ENCODE results near the gene MOB1A. TPM values are rescaled to one million over a fixed set of nuclear protein-coding genes. Genes with fewer than 3 reads are reported as not detected.

MOB1A gene
- total RNA-seq, 2 experiments from 2014 or later: 110 to 144 TPM

- Histone ChIP-seq H3K4me3 (ENCODE audit: low read depth, low read length, poor library complexity, severe bottlenecking) (peak overlapping the region; percentile 45), H3K9me3 (ENCODE audit: low read length) (no peaks in the 10 kb centered on the region), H3K79me2 (ENCODE audit: insufficient read depth, low read depth, low read length) (no peaks in the 10 kb centered on the region), H3K36me3 (ENCODE audit: insufficient read depth, low read length) (no peaks in the 10 kb centered on the region), H3K4me2 (ENCODE audit: low read length) (peak overlapping the region; percentile 44), H3K4me1 (ENCODE audit: insufficient read depth, low read length, poor library complexity, severe bottlenecking) (peaks cover 68% of the 10 kb centered on the region), H3K9me2 (ENCODE audit: insufficient read depth, low read length) (no peaks in the 10 kb centered on the region), H4K20me1 (ENCODE audit: insufficient read depth, low read length) (no peaks in the 10 kb centered on the region), H2AFZ (ENCODE audit: low read length) (peak overlapping the region; percentile 58), H3K27ac (ENCODE audit: low read depth, low read length, poor library complexity, severe bottlenecking) (peak overlapping the region; percentile 79)
- BruUV-seq (replicated peaks): no TSS peak
- TF ChIP-seq EZH2phosphoT487 (IDR thresholded peaks at IDR 0.05; ENCODE audit: borderline replicate concordance, low read depth, low read length) (no peak), CTCF (conservative IDR thresholded peaks at IDR 0.05; ENCODE audit: low read length) (no peak)
- ChIA-PET POLR2A (interaction anchor here (2.6 kb wide), 1 partner anchor 12 kb away, joined by 20 read pairs; the partner anchor contains the start of gene MTHFD2), CTCF (ENCODE audit: unreplicated experiment) (no interaction called here)
- peak; percentile 75 for DNase-seq (ENCODE audit: low spot score)
- intact Hi-C loops (cut with micrococcal nuclease; ENCODE audit: unreplicated experiment): no loop called here
These were observed 7.4 kb upstream of the MOB1A start for GRCh38 chr2:74186038-74186437.

- no TSS peak for BruUV-seq (replicated peaks)
- Histone ChIP-seq H2AFZ (ENCODE audit: low read length) (peak overlapping the region; percentile 56), H3K4me2 (ENCODE audit: low read length) (peak overlapping the region; percentile 13; the same call in 1 of the 2 replicates), H3K9me2 (ENCODE audit: insufficient read depth, low read length) (no peaks in the 10 kb centered on the region), H3K36me3 (ENCODE audit: insufficient read depth, low read length) (no peaks in the 10 kb centered on the region), H4K20me1 (ENCODE audit: insufficient read depth, low read length) (no peaks in the 10 kb centered on the region), H3K4me3 (ENCODE audit: low read depth, low read length, poor library complexity, severe bottlenecking) (no peak overlapping the region), H3K79me2 (ENCODE audit: insufficient read depth, low read depth, low read length) (peaks cover 8% of the 10 kb centered on the region; the same call in 1 of the 2 replicates), H3K27ac (ENCODE audit: low read depth, low read length, poor library complexity, severe bottlenecking) (peak overlapping the region; percentile 79), H3K9me3 (ENCODE audit: low read length) (no peaks in the 10 kb centered on the region; the same call in 1 of the 2 replicates), H3K4me1 (ENCODE audit: insufficient read depth, low read length, poor library complexity, severe bottlenecking) (peaks cover 78% of the 10 kb centered on the region)
- ChIA-PET CTCF (ENCODE audit: unreplicated experiment) (no interaction called here), POLR2A (interaction anchor here (0.6 to 2.6 kb wide), 7 partner anchors 8 to 37 kb away, joined by 3 to 20 read pairs (median 4); partner anchors contain the start of gene MTHFD2)
- peak; percentile 30 for DNase-seq (ENCODE audit: low spot score)
- TF ChIP-seq CTCF (conservative IDR thresholded peaks at IDR 0.05; ENCODE audit: low read length) (no peak), EZH2phosphoT487 (IDR thresholded peaks at IDR 0.05; ENCODE audit: borderline replicate concordance, low read depth, low read length) (no peak)
- intact Hi-C loops (cut with micrococcal nuclease; ENCODE audit: unreplicated experiment): no loop called here
These were observed 5.2 kb upstream of the MOB1A start for GRCh38 chr2:74183878-74184277.

GRCh38 chr2:74181739-74182138, 3.1 kb upstream of the MOB1A start:
- TF ChIP-seq CTCF (conservative IDR thresholded peaks at IDR 0.05; ENCODE audit: low read length) (no peak), EZH2phosphoT487 (IDR thresholded peaks at IDR 0.05; ENCODE audit: borderline replicate concordance, low read depth, low read length) (no peak)
- ChIA-PET CTCF (ENCODE audit: unreplicated experiment) (no interaction called here), POLR2A (interaction anchor here (0.6 to 5.8 kb wide), 14 partner anchors 10 to 785 kb away, joined by 3 to 118 read pairs (median 4); partner anchors contain the start of genes MTHFD2 and STAMBP)
- peaks cover 67% of the 10 kb centered on the region for H3K4me1 ChIP-seq (ENCODE audit: insufficient read depth, low read length, poor library complexity, severe bottlenecking)
- H3K4me2 ChIP-seq (ENCODE audit: low read length): peak overlapping the region; percentile 71
- peaks cover 11% of the 10 kb centered on the region for H3K36me3 ChIP-seq (ENCODE audit: insufficient read depth, low read length)
- BruUV-seq (replicated peaks): no TSS peak
- H4K20me1 ChIP-seq (ENCODE audit: insufficient read depth, low read length): peaks cover 12% of the 10 kb centered on the region
- H3K79me2 ChIP-seq (ENCODE audit: insufficient read depth, low read depth, low read length): peaks cover 26% of the 10 kb centered on the region
- no peaks in the 10 kb centered on the region; the same call in 1 of the 2 replicates for H3K9me3 ChIP-seq (ENCODE audit: low read length)
- peak overlapping the region; percentile 59; the same call in 1 of the 2 replicates for H2AFZ ChIP-seq (ENCODE audit: low read length)
- H3K9me2 ChIP-seq (ENCODE audit: insufficient read depth, low read length): no peaks in the 10 kb centered on the region
- peak; percentile 97 for DNase-seq (ENCODE audit: low spot score)
- intact Hi-C loops (cut with micrococcal nuclease; ENCODE audit: unreplicated experiment): loop anchor here (1.0 kb wide), 1 partner anchor 17 kb away; the partner anchor contains the start of gene MTHFD2
- peak overlapping the region; percentile 90 for H3K27ac ChIP-seq (ENCODE audit: low read depth, low read length, poor library complexity, severe bottlenecking)
- peak overlapping the region; percentile 49 for H3K4me3 ChIP-seq (ENCODE audit: low read depth, low read length, poor library complexity, severe bottlenecking)

All from OCI-LY7 (cell line).